Panc1 (cell line): ENCODE results near the gene NALCN. TPM values are rescaled to one million over a fixed set of nuclear protein-coding genes. Genes with fewer than 3 reads are reported as not detected.

Experiments used
- ATAC-seq: fragments of 200-7000 bp; cut with Tn5 transposase; 2 replicates; pipeline ENCODE4 v1.9.1; 2020; ENCODE audit warnings: mild to moderate bottlenecking, moderate library complexity
- BruUV-seq: library from RNA; stranded (reverse); fragments of 400-500 nt; replicated peaks from 2 replicates; lab custom pipeline; 2021; lab: Mats Ljungman, UMichigan
- CTCF ChIA-PET: fragments of 300-600 bp; sonication (Branson Sonifier 250); formaldehyde crosslinking; loops from one replicate; lab custom pipeline; 2022; ENCODE audit warnings: antibody characterized with exemption; lab: Charles Lee
- POLR2A ChIA-PET: fragments of 300-600 bp; sonication (Branson Sonifier 250); formaldehyde crosslinking; loops from one replicate; lab custom pipeline; 2022; ENCODE audit warnings: antibody characterized with exemption; lab: Charles Lee
- DNase-seq: peaks from one replicate; pipeline ENCODE4 v3.0.0-alpha.2; 2010; ENCODE audit warnings: low read depth, low spot score
- H3K27ac ChIP-seq: 2 replicates; pipeline ENCODE4 v1.5.1; 2011; ENCODE audit warnings: mild to moderate bottlenecking, low read length, inconsistent platforms
- H3K27me3 ChIP-seq: fragments of 200-500 bp; sonication (Bioruptor generic); 2 replicates; pipeline ENCODE4 v1.6.0; 2014; ENCODE audit warnings: low read length, inconsistent platforms; ENCODE audit not compliant: control insufficient read depth, insufficient read depth
- H3K36me3 ChIP-seq: fragments of 200-500 bp; sonication (Bioruptor generic); 2 replicates; pipeline ENCODE4 v1.5.1; 2014; ENCODE audit warnings: inconsistent platforms, mild to moderate bottlenecking, low read length, moderate library complexity; ENCODE audit not compliant: control insufficient read depth, insufficient read depth
- H3K4me1 ChIP-seq: 2 replicates; pipeline ENCODE4 v1.5.1; 2011; ENCODE audit warnings: inconsistent platforms, mild to moderate bottlenecking, low read length, moderate library complexity; ENCODE audit not compliant: control insufficient read depth, insufficient read depth
- H3K4me3 ChIP-seq, 2 experiments: 2 replicates each; pipeline ENCODE4 v1.5.1; 2011 to 2012; ENCODE audit warnings: low read depth in 2 of 2, low read length in 2 of 2, mild to moderate bottlenecking in 2 of 2, inconsistent platforms in 1 of 2, moderate library complexity in 1 of 2
- H3K9me3 ChIP-seq: fragments of 200-500 bp; sonication (Bioruptor generic); 2 replicates; pipeline ENCODE4 v1.5.1; 2014; ENCODE audit warnings: low read depth, mild to moderate bottlenecking, inconsistent platforms, low read length, moderate library complexity; ENCODE audit not compliant: control insufficient read depth, insufficient read depth
- CTCF ChIP-seq: fragments of 450-650 bp; IDR thresholded peaks from 2 replicates; pipeline ENCODE4 v1.5.1; 2017; ENCODE audit warnings: mild to moderate bottlenecking
- POLR2AphosphoS5 ChIP-seq: IDR thresholded peaks from 2 replicates; pipeline ENCODE4 v1.6.1; 2012; ENCODE audit warnings: mild to moderate bottlenecking, low read depth, low read length, moderate library complexity
- REST ChIP-seq, 2 experiments: IDR thresholded peaks; 2 replicates each; pipeline ENCODE4 v1.6.1; 2011 to 2012; ENCODE audit warnings: low read depth in 2 of 2, control low read depth in 1 of 2, low read length in 1 of 2, mild to moderate bottlenecking in 1 of 2, moderate library complexity in 1 of 2; ENCODE audit not compliant: insufficient read depth in 1 of 2
- SIN3A ChIP-seq: IDR thresholded peaks from 2 replicates; pipeline ENCODE4 v1.6.1; 2012; ENCODE audit warnings: low read depth, mild to moderate bottlenecking, low read length, moderate library complexity, borderline replicate concordance; ENCODE audit not compliant: insufficient read depth
- TCF7L2 ChIP-seq: IDR thresholded peaks from 2 replicates; pipeline ENCODE4 v1.6.1; 2011; ENCODE audit warnings: mild to moderate bottlenecking, low read depth, low read length, inconsistent platforms
- in situ Hi-C: cut with HindIII; loops from 2 replicates; pipeline ENCODE4 v1.10.0; 2016; ENCODE audit warnings: low sequenced_read_pairs, low pct_unique_long_range_greater_than_20kb
- intact Hi-C: fragments of 100-400 bp; cut with micrococcal nuclease; formaldehyde crosslinking; loops from one replicate; pipeline ENCODE4 v1.10.0; 2022; ENCODE audit not compliant: unreplicated experiment
- total RNA-seq: library from RNA; stranded (reverse); gene quantifications from one replicate; pipeline ENCODE4 v1.2.1, GENCODE V29; 2021; ENCODE audit not compliant: unreplicated experiment

Gene NALCN
- total RNA-seq, 1 experiment from 2014 or later = 10.9 TPM

GRCh38 chr13:101085551-101085950 lies 330.8 kb downstream of the NALCN start:
- DNase-seq (no peak), ATAC-seq (no peak)
- Histone ChIP-seq H3K9me3 (no peaks in the 10 kb centered on the region), H3K36me3 (no peaks in the 10 kb centered on the region), H3K4me1 (no peaks in the 10 kb centered on the region), H3K4me3 (no peak overlapping the region), H3K27ac (no peak overlapping the region), H3K27me3 (no peaks in the 10 kb centered on the region)
- ChIA-PET CTCF (no interaction called here), POLR2A (no interaction called here)
- intact Hi-C loops (no loop called here), in situ Hi-C loops (no loop called here)
- no TSS peak for BruUV-seq
- no peak for TF ChIP-seq SIN3A
- TF ChIP-seq REST (IDR thresholded peaks at IDR 0.05; ENCODE audit: insufficient read depth in 1 of 2, low read depth in 2 of 2, low read length in 1 of 2) = no peak
- no peak for TF ChIP-seq TCF7L2
- no peak for TF ChIP-seq POLR2AphosphoS5
- no peak for TF ChIP-seq CTCF

GRCh38 chr13:101082441-101082840 lies 333.9 kb downstream of the NALCN start:
- no TSS peak for BruUV-seq
- TF ChIP-seq POLR2AphosphoS5 (no peak), SIN3A (no peak), TCF7L2 (no peak), CTCF (no peak), REST (IDR thresholded peaks at IDR 0.05; ENCODE audit: insufficient read depth in 1 of 2, low read depth in 2 of 2, low read length in 1 of 2) (no peak)
- Histone ChIP-seq H3K4me1 (no peaks in the 10 kb centered on the region), H3K27me3 (no peaks in the 10 kb centered on the region), H3K9me3 (no peaks in the 10 kb centered on the region), H3K27ac (no peak overlapping the region), H3K4me3 (no peak overlapping the region), H3K36me3 (no peaks in the 10 kb centered on the region)
- in situ Hi-C loops = no loop called here
- intact Hi-C loops = no loop called here
- ATAC-seq (no peak), DNase-seq (no peak)
- CTCF ChIA-PET = no interaction called here
- POLR2A ChIA-PET = no interaction called here
